Endothelial cell of umbilical vein (primary cell): Measurements from ENCODE around the gene CENPS. TPM values are rescaled to one million over a fixed set of nuclear protein-coding genes. Genes with fewer than 3 reads are reported as not detected.

Experiments
- BruUV-seq: library from RNA; stranded (reverse); fragments of 400-500 nt; replicated peaks from 2 replicates; lab custom pipeline; 2021; lab: Mats Ljungman, UMichigan
- CTCF ChIA-PET: fragments of 300-600, 350-600 bp; sonication (Branson Sonifier 250); formaldehyde crosslinking; loops from one replicate; lab custom pipeline; 2021; ENCODE audit warnings: antibody characterized with exemption, inconsistent platforms; lab: Charles Lee
- POLR2A ChIA-PET: fragments of 300-600, 350-600 bp; sonication (Branson Sonifier 250); formaldehyde crosslinking; loops from one replicate; lab custom pipeline; 2021; ENCODE audit warnings: antibody characterized with exemption, inconsistent platforms; lab: Charles Lee
- DNase-seq: peaks from one replicate; pipeline ENCODE4 v3.0.0-alpha.2; 2011; ENCODE audit warnings: low read depth, low spot score
- FAIRE-seq: peaks from 2 replicates; lab custom pipeline; 2011; peaks lifted over from hg19 to GRCh38; lab: Jason Lieb, UNC
- H2AFZ ChIP-seq: 2 replicates; pipeline ENCODE4 v1.6.0; 2012; ENCODE audit warnings: low read depth, low read length, control low read depth, inconsistent platforms
- H3K27ac ChIP-seq: 2 replicates; pipeline ENCODE4 v1.5.1; 2011; ENCODE audit warnings: low read depth, mild to moderate bottlenecking, control low read depth, low read length, moderate library complexity; ENCODE audit not compliant: insufficient read depth
- H3K27me3 ChIP-seq, 2 experiments: 2 replicates each; pipeline versions ENCODE4 v1.6.0 to v1.6.1; 2011; ENCODE audit warnings: low read length in 2 of 2, mixed read lengths in 1 of 2; ENCODE audit not compliant: control insufficient read depth in 2 of 2, insufficient read depth in 2 of 2
- H3K36me3 ChIP-seq, 2 experiments: 2 replicates in 1 of 2; 3 replicates in 1 of 2; pipeline ENCODE4 v1.5.1; 2011; ENCODE audit warnings: low read length in 2 of 2, mild to moderate bottlenecking in 1 of 2, moderate library complexity in 1 of 2; ENCODE audit not compliant: control insufficient read depth in 2 of 2, insufficient read depth in 2 of 2; ENCODE audit errors: extremely low read depth in 1 of 2
- H3K4me1 ChIP-seq: 3 replicates; pipeline ENCODE4 v1.5.1; 2011; ENCODE audit warnings: mild to moderate bottlenecking, low read length; ENCODE audit not compliant: control insufficient read depth, insufficient read depth; ENCODE audit errors: extremely low read depth
- H3K4me2 ChIP-seq: 2 replicates; pipeline ENCODE4 v1.6.1; 2011; ENCODE audit warnings: low read length, control low read depth, mixed read lengths; ENCODE audit not compliant: insufficient read depth
- H3K4me3 ChIP-seq, 3 experiments: fragments of 200-600 bp in 1 of 3; sonication (generic), shearing (Covaris generic) in 1 of 3; replicated peaks in 1 of 3; 2 replicates each; pipeline ENCODE4 v1.5.1; 2011 to 2016; ENCODE audit warnings: control low read depth in 3 of 3, low read length in 3 of 3, mild to moderate bottlenecking in 2 of 3, inconsistent platforms in 1 of 3, low read depth in 1 of 3, moderate library complexity in 1 of 3; ENCODE audit not compliant: insufficient read depth in 1 of 3
- H3K79me2 ChIP-seq: 2 replicates; pipeline ENCODE4 v1.6.0; 2012; ENCODE audit warnings: low read length, inconsistent platforms; ENCODE audit not compliant: control insufficient read depth, insufficient read depth
- H3K9ac ChIP-seq: replicated peaks from 2 replicates; pipeline ENCODE3; 2011; ENCODE audit warnings: low read length, control low read depth; ENCODE audit not compliant: insufficient read depth; ENCODE audit errors: extremely low read depth
- H3K9me1 ChIP-seq: replicated peaks from 3 replicates; pipeline ENCODE4 v1.6.0; 2011; ENCODE audit warnings: mild to moderate bottlenecking, low read length; ENCODE audit not compliant: control insufficient read depth, insufficient read depth; ENCODE audit errors: extremely low read depth
- H3K9me3 ChIP-seq: replicated peaks from 2 replicates; pipeline ENCODE4 v1.5.1; 2012; ENCODE audit warnings: low read length, inconsistent platforms; ENCODE audit not compliant: control insufficient read depth, insufficient read depth
- H4K20me1 ChIP-seq: replicated peaks from 2 replicates; pipeline ENCODE3; 2011; ENCODE audit warnings: mild to moderate bottlenecking, low read length; ENCODE audit not compliant: control insufficient read depth, insufficient read depth; ENCODE audit errors: extremely low read depth
- EZH2 ChIP-seq: IDR thresholded peaks from 2 replicates; pipeline ENCODE4 v1.6.1; 2012; ENCODE audit warnings: borderline replicate concordance, low read depth, mild to moderate bottlenecking, moderate library complexity, low read length, inconsistent platforms; ENCODE audit not compliant: severe bottlenecking
- FOS ChIP-seq: IDR thresholded peaks from 2 replicates; pipeline ENCODE4 v1.6.1; 2011; ENCODE audit warnings: mild to moderate bottlenecking, low read length, moderate library complexity, borderline replicate concordance; ENCODE audit not compliant: insufficient read depth
- GATA2 ChIP-seq: IDR thresholded peaks from 2 replicates; pipeline ENCODE4 v1.7.0; 2011; ENCODE audit warnings: low read depth, mild to moderate bottlenecking, moderate library complexity, mixed read lengths, low read length; ENCODE audit not compliant: insufficient read length, insufficient read depth
- JUN ChIP-seq: IDR thresholded peaks from 2 replicates; pipeline ENCODE4 v1.6.1; 2011; ENCODE audit warnings: borderline replicate concordance, low read depth; ENCODE audit not compliant: insufficient read length, insufficient read depth
- POLR2AphosphoS5 ChIP-seq: IDR thresholded peaks from 2 replicates; pipeline ENCODE4 v1.6.1; 2012; ENCODE audit warnings: low read depth, mild to moderate bottlenecking, control low read depth, low read length, moderate library complexity; ENCODE audit not compliant: insufficient read depth
- dilution Hi-C: fragments of 300-500 bp; cut with MboI; formaldehyde crosslinking; loops from one replicate; pipeline ENCODE4 v1.15.0; 2019; ENCODE audit warnings: low sequenced_read_pairs; ENCODE audit not compliant: extremely low pct_ligation_motif_present
- intact Hi-C: fragments of 100-400 bp; cut with micrococcal nuclease; formaldehyde crosslinking; loops from one replicate; pipeline ENCODE4 v1.10.0; 2022
- polyA plus RNA-seq, 4 experiments: library from polyadenylated mRNA; depleted of rRNA in 3 of 4; stranded (reverse) in 3 of 4; unstranded in 1 of 4; fragments of >200 nt; gene quantifications; 2 replicates each; pipeline versions ENCODE4 v1.2.1 to v1.2.3, GENCODE V29; 2011 to 2012; ENCODE audit warnings: missing spikeins in 1 of 4
- total RNA-seq: library from RNA; stranded (reverse); gene quantifications from 2 replicates; pipeline ENCODE4 v1.2.3, GENCODE V29; 2021
- TF ChIP-seq, protein P1 (sequence below), 2 donors: IDR thresholded peaks; 1 replicate in 1 of 2; 2 replicates in 1 of 2; pipeline ENCODE4 v1.5.1; 2011; ENCODE audit warnings: low read length in 2 of 2, mild to moderate bottlenecking in 2 of 2, moderate library complexity in 2 of 2, control low read depth in 1 of 2, inconsistent platforms in 1 of 2, low read depth in 1 of 2; ENCODE audit not compliant: insufficient read depth in 1 of 2; ENCODE audit errors: extremely low read depth in 1 of 2
- TF ChIP-seq, protein P2 (sequence below): IDR thresholded peaks from 2 replicates; pipeline ENCODE4 v1.6.1; 2011; ENCODE audit not compliant: insufficient read depth, insufficient read length

The CENPS gene
- total and polyA plus RNA-seq, 2 donors (not counting 3 experiments of a cell fraction or from before 2014, with no cell fraction given) = 10.2 to 16.2 TPM

DNA sequence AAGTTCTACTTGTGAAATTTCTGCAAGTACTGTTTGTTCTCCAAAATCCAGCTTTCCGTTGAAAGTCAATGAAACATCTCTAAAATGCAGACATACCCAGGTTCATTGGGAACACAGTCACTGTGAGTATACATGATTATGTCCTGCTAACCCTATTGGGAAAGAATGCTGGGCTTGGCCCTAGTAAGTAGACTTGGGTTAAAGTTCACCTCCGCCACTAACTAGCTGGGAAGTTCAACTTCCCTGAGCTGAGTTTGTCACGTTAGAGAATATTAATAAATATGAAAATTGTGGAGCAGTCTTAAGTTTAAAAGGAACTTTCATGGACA is 41.9 kb upstream of the CENPS start:
- DNase-seq = no peak
- ChIA-PET CTCF (interaction anchor here (1.1 to 3.7 kb wide), 10 partner anchors 8 to 179 kb away, joined by 3 to 32 read pairs (median 6); partner anchors contain the start of genes CENPS and PGD), POLR2A (interaction anchor here (2.5 kb wide), 1 partner anchor 11 kb away, joined by 32 read pairs; the partner anchor contains the start of gene PGD)
- H3K27ac ChIP-seq = peak overlapping the region; percentile 41
- H3K79me2 ChIP-seq = no peaks in the 10 kb centered on the region
- TF ChIP-seq, protein P1, sequence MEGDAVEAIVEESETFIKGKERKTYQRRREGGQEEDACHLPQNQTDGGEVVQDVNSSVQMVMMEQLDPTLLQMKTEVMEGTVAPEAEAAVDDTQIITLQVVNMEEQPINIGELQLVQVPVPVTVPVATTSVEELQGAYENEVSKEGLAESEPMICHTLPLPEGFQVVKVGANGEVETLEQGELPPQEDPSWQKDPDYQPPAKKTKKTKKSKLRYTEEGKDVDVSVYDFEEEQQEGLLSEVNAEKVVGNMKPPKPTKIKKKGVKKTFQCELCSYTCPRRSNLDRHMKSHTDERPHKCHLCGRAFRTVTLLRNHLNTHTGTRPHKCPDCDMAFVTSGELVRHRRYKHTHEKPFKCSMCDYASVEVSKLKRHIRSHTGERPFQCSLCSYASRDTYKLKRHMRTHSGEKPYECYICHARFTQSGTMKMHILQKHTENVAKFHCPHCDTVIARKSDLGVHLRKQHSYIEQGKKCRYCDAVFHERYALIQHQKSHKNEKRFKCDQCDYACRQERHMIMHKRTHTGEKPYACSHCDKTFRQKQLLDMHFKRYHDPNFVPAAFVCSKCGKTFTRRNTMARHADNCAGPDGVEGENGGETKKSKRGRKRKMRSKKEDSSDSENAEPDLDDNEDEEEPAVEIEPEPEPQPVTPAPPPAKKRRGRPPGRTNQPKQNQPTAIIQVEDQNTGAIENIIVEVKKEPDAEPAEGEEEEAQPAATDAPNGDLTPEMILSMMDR (IDR thresholded peaks at IDR 0.05; ENCODE audit: extremely low read depth in 1 of 2, insufficient read depth in 1 of 2, low read depth in 1 of 2, low read length in 2 of 2) = no peak
- no peak for TF ChIP-seq GATA2
- TF ChIP-seq FOS = no peak
- TF ChIP-seq POLR2AphosphoS5 = no peak
- TF ChIP-seq, protein P2, sequence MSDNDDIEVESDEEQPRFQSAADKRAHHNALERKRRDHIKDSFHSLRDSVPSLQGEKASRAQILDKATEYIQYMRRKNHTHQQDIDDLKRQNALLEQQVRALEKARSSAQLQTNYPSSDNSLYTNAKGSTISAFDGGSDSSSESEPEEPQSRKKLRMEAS = no peak
- no peak for TF ChIP-seq EZH2
- no peak for TF ChIP-seq JUN
- peak; percentile 24 for FAIRE-seq
- H3K36me3 ChIP-seq = no peaks in the 10 kb centered on the region
- peak overlapping the region; percentile 67 for H3K4me2 ChIP-seq
- no peaks in the 10 kb centered on the region for H4K20me1 ChIP-seq
- BruUV-seq = no TSS peak
- peaks cover 12% of the 10 kb centered on the region for H3K4me1 ChIP-seq
- H2AFZ ChIP-seq = no peak overlapping the region
- intact Hi-C loops (loop anchor here (1.0 kb wide), 1 partner anchor 10 kb away; no protein-coding TSS in a partner anchor), dilution Hi-C loops (no loop called here)
- no peaks in the 10 kb centered on the region for H3K27me3 ChIP-seq
- no peaks in the 10 kb centered on the region for H3K9me1 ChIP-seq
- H3K9ac ChIP-seq = no peak overlapping the region
- no peaks in the 10 kb centered on the region for H3K9me3 ChIP-seq
- H3K4me3 ChIP-seq = no peak overlapping the region
